K562 (cell line): ENCODE results near the gene KLHL35. TPM values are rescaled to one million over a fixed set of nuclear protein-coding genes. Genes with fewer than 3 reads are reported as not detected.

ENCODE experiments used
- ARNT ChIP-seq, 2 experiments: fragments of 450-650 bp; IDR thresholded peaks; 2 replicates each; pipeline ENCODE4 v1.6.1; 2016; ENCODE audit warnings: mild to moderate bottlenecking in 1 of 2
- ASH1L ChIP-seq: fragments of 450-650 bp; IDR thresholded peaks from 2 replicates; pipeline ENCODE4 v1.6.1; 2018; ENCODE audit warnings: borderline replicate concordance, mild to moderate bottlenecking, low read depth; ENCODE audit not compliant: partially characterized antibody
- ATF7 ChIP-seq: fragments of 450-650 bp; IDR thresholded peaks from 2 replicates; pipeline ENCODE4 v1.7.1; 2014; ENCODE audit warnings: mild to moderate bottlenecking, moderate library complexity
- BHLHE40 ChIP-seq: IDR thresholded peaks from 2 replicates; pipeline ENCODE4 v1.6.1; 2011; ENCODE audit warnings: low read length, improper control_type of control experiment
- BRD9 ChIP-seq: fragments of 450-650 bp; IDR thresholded peaks from 2 replicates; pipeline ENCODE4 v1.6.1; 2018; ENCODE audit warnings: low read depth; ENCODE audit not compliant: partially characterized antibody
- BRF1 ChIP-seq: IDR thresholded peaks from 3 replicates; pipeline ENCODE4 v1.6.1; 2011; ENCODE audit warnings: borderline replicate concordance, mild to moderate bottlenecking; ENCODE audit not compliant: insufficient read length; ENCODE audit errors: extremely low read depth
- CEBPG ChIP-seq, 3 experiments: fragments of 200-800 bp in 1 of 3; sonication (Bioruptor generic) in 1 of 3; sonication (generic) in 1 of 3; formaldehyde crosslinking in 1 of 3; IDR thresholded peaks in 2 of 3; conservative IDR thresholded peaks in 1 of 3; 2 replicates each; pipeline versions ENCODE4 v1.6.1 to v1.8.0; 2016 to 2022; ENCODE audit warnings: missing compliant biosample characterization in 2 of 3, missing genetic modification characterization in 2 of 3, mild to moderate bottlenecking in 1 of 3, missing genetic modification reagents in 1 of 3
- GATAD2A ChIP-seq: fragments of 450-650 bp; IDR thresholded peaks from 2 replicates; pipeline ENCODE4 v1.6.1; 2017
- JUND ChIP-seq, 2 experiments: IDR thresholded peaks; 2 replicates in 1 of 2; 3 replicates in 1 of 2; pipeline ENCODE4 v1.6.1; 2011; ENCODE audit warnings: borderline replicate concordance in 2 of 2, low read depth in 2 of 2, low read length in 2 of 2, improper control_type of control experiment in 1 of 2, missing biosample characterization in 1 of 2, missing genetic modification characterization in 1 of 2, missing genetic modification reagents in 1 of 2
- LEF1 ChIP-seq: fragments of 450-650 bp; IDR thresholded peaks from 2 replicates; pipeline ENCODE4 v1.6.1; 2016; ENCODE audit warnings: mild to moderate bottlenecking
- PBX2 ChIP-seq, 2 experiments: IDR thresholded peaks in 1 of 2; conservative IDR thresholded peaks in 1 of 2; 2 replicates each; pipeline ENCODE4 v1.6.1; 2016; ENCODE audit warnings: low read depth in 2 of 2, mild to moderate bottlenecking in 1 of 2, missing compliant biosample characterization in 1 of 2, missing genetic modification characterization in 1 of 2, moderate library complexity in 1 of 2
- POLR2A ChIP-seq: fragments of 450-650 bp; conservative IDR thresholded peaks from 2 replicates; pipeline ENCODE4 v1.6.1; 2016
- RBM25 ChIP-seq: fragments of 200-400 bp; formaldehyde crosslinking; IDR thresholded peaks from 2 replicates; pipeline ENCODE4 v1.6.1; 2018; ENCODE audit warnings: low read length, low read depth, moderate library complexity; ENCODE audit not compliant: severe bottlenecking
- TAF9B ChIP-seq: fragments of 450-650 bp; IDR thresholded peaks from 2 replicates; pipeline ENCODE4 v1.6.1; 2018; ENCODE audit warnings: mild to moderate bottlenecking; ENCODE audit not compliant: partially characterized antibody
- TRIM24 ChIP-seq, 2 experiments: fragments of 450-650 bp; IDR thresholded peaks; 2 replicates each; pipeline ENCODE4 v1.6.1; 2016
- ZNF24 ChIP-seq: fragments of 450-650 bp; IDR thresholded peaks from 2 replicates; pipeline ENCODE4 v1.6.1; 2016
- ZSCAN29 ChIP-seq: fragments of 450-650 bp; IDR thresholded peaks from 2 replicates; pipeline ENCODE4 v1.6.1; 2017
- polyA plus RNA-seq, 8 experiments: library from polyadenylated mRNA; depleted of rRNA in 4 of 8; stranded (reverse) in 5 of 8; unstranded in 3 of 8; fragments of >200 nt; fragmentation: Nextera tagmentation in 2 of 8; fragmentation: Illumina TruSeq in 1 of 8; extraction: Ambion mirVana in 2 of 8; extraction: Trizol in 1 of 8; gene quantifications; 2 replicates each; pipeline versions ENCODE4 v1.2.1 to v1.2.3, GENCODE V29; 2011 to 2014; ENCODE audit warnings: inconsistent platforms in 1 of 8, missing spikeins in 1 of 8
- total RNA-seq, 7 experiments: library from RNA; depleted of rRNA in 6 of 7; stranded (reverse); fragments of >200 nt in 6 of 7; fragmentation: Illumina TruSeq in 2 of 7; extraction: Trizol in 2 of 7; gene quantifications; 2 replicates each; pipeline versions ENCODE4 v1.2.1 to v1.2.3, GENCODE V29; 2011 to 2021; ENCODE audit warnings: low replicate concordance in 1 of 7
- TF ChIP-seq, protein P1 (sequence below): fragments of 450-650 bp; IDR thresholded peaks from 2 replicates; pipeline ENCODE4 v1.6.1; 2016; ENCODE audit warnings: antibody characterized with exemption

The KLHL35 gene
- total and polyA plus RNA-seq, 9 of the 15 experiments (the other 6 are each of a cell fraction or from before 2014, with no cell fraction given) = not detected

DNA sequence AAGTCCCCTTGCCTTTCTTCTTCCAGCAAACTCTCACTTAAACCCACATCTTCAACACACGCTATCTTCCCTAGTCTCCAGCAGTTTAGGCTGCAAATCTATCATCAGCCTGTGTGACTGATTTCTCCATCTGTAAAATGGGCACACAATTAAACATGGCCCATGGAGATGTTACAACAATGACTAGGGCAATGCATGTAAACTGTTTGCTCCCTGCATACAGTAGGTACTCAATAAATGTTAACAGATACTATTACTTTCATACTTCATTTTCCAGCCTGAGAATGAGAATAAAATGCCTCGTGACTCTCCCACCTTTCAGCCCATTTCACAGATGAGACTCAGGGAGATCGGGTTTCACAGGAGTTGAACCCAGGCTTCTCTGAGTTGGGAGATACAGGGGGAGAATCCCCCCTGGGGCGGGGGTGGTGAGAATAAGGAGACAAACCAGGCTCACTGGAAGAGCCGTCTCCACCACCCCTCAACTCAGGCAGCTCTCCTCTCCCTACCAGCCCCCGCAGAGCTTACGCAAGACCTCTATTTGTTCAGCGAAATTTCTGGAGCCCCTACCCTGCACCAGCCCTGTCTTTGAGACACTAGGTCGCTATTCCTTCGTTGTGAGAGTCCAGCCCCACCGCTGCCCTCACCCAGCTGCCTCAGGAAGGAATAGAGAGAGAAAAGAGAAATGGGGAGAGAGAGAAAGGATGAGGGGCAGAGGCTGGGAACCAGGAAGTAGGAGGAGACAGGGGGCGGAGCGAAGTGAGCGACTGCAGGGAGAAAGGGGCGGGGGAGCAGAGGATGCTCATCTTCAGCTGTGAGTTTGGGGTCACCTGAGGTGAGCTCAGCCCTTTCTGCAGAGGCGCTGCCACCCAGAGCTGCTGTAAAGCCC lies 42.1 kb upstream of the KLHL35 start (continued):
- TF ChIP-seq ASH1L (peak; percentile 63), ARNT (IDR thresholded peaks at IDR 0.05) (peak in 1 of 2 experiments; percentile 46; a peak in 1 of 4 replicates), TRIM24 (IDR thresholded peaks at IDR 0.05) (0 out of 4 replicates have a peak, but pooled peaks of 1 of the 2 experiments have one; percentile 55), ATF7 (peak; percentile 48; the same call in 1 of the 2 replicates), ZSCAN29 (peak; percentile 33; the same call in 1 of the 2 replicates), CEBPG (CRISPR knock-in tag; IDR thresholded peaks at IDR 0.05) (peak; percentile 93), CEBPG (tag; conservative IDR thresholded peaks at IDR 0.05 in 1 of 2, IDR thresholded peaks at IDR 0.05 in 1 of 2) (peak; percentile 92 to 96), RBM25 (peak; percentile 89), BHLHE40 (peak; percentile 51), BRF1 (no peak), ZNF24 (0 out of 2 replicates have a peak, but pooled peaks have one; percentile 14), GATAD2A (peak; percentile 72; the same call in 1 of the 2 replicates), LEF1 (0 out of 2 replicates have a peak, but pooled peaks have one; percentile 57), PBX2 (CRISPR knock-in tag; IDR thresholded peaks at IDR 0.05; ENCODE audit: low read depth) (no peak), PBX2 (tag; conservative IDR thresholded peaks at IDR 0.05; ENCODE audit: low read depth) (peak; percentile 57; the same call in 1 of the 2 replicates), JUND (IDR thresholded peaks at IDR 0.05; ENCODE audit: borderline replicate concordance, low read depth, low read length) (peak; percentile 13; the same call in 1 of the 2 replicates), JUND (tag; IDR thresholded peaks at IDR 0.05; ENCODE audit: borderline replicate concordance, low read depth, low read length) (peak; percentile 35; the same call in 1 of the 3 replicates), TAF9B (no peak), POLR2A (peak; percentile 58; the same call in 1 of the 2 replicates), BRD9 (peak; percentile 33)
- TF ChIP-seq, protein P1, sequence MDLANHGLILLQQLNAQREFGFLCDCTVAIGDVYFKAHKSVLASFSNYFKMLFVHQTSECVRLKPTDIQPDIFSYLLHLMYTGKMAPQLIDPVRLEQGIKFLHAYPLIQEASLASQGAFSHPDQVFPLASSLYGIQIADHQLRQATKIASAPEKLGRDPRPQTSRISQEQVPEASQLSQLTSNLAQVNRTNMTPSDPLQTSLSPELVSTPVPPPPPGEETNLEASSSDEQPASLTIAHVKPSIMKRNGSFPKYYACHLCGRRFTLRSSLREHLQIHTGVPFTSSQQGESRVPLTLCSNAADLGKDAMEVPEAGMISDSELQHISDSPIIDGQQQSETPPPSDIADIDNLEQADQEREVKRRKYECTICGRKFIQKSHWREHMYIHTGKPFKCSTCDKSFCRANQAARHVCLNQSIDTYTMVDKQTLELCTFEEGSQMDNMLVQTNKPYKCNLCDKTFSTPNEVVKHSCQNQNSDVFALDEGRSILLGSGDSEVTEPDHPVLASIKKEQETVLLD = peak; percentile 42; the same call in 1 of the 2 replicates
